ENCODE data around the gene SPRR2D.

SPRR2D gene

DNA sequence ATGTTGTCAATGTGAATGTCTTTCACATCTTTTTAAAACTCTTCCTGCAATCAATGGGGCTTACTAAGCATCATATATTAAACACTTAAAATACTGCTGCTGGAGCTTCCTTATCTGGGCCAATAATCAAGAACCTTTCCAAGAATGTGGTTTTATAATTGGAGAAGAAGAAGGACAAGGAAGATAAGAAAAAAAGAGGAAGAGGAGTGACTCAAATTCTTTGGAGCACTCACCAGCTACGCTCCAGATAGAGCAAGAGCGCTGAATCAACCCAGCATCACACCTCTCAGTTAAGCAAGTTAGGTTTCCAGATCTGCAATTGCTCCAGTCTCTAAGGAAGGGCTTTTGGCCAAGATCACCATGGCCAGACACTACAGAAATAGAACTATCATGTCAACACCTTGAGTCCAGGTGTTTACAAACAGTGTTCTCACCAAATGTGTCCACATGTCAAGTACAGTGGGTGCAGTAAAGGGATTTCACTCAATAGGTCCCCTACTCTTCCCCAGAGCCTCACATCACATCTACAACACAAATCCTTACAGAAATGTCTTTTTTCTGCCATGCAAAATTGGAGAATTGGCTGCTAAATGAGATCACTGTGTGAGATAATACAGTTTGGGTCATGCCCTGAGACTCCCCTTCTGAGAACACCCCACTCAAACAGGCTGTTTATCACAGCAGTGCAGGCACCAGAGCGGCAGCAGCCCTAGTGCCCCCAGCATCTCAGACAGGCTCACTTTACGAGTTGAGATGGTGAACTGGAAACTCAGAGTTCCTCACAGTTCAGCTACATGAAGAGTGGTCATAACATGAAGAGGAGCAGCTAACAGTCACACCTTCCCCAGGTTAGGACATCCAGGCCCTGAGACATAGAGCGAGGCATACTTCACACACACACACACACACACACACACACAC is 32.1 kb upstream of the SPRR2D start:
- Histone ChIP-seq H3K4me1 (ENCODE audit: insufficient read depth, low read length, poor library complexity, severe bottlenecking) (no peaks in the 10 kb centered on the region), H2AFZ (ENCODE audit: low read length) (no peak overlapping the region), H3K27me3 (ENCODE audit: insufficient read depth, low read length, poor library complexity, severe bottlenecking) (no peaks in the 10 kb centered on the region), H3F3A (ENCODE audit: low read depth) (no peaks in the 10 kb centered on the region), H3K79me2 (ENCODE audit: insufficient read depth, low read length) (no peaks in the 10 kb centered on the region), H3K4me2 (ENCODE audit: low read depth, low read length, poor library complexity, severe bottlenecking) (no peak overlapping the region), H3K9me2 (replicated peaks; ENCODE audit: low read depth, low read length) (no peaks in the 10 kb centered on the region), H4K20me1 (ENCODE audit: insufficient read depth, low read length, poor library complexity, severe bottlenecking) (no peaks in the 10 kb centered on the region), H3K9me3 (ENCODE audit: insufficient read depth, low read depth, low read length) (no peaks in the 10 kb centered on the region), H3K9ac (ENCODE audit: low read depth, low read length, poor library complexity, severe bottlenecking) (no peak overlapping the region), H3K36me3 (ENCODE audit: insufficient read depth, low read length) (no peaks in the 10 kb centered on the region), H3K4me3 (ENCODE audit: low read length, poor library complexity, severe bottlenecking) (no peak overlapping the region)
- TF ChIP-seq EZH2phosphoT487 (IDR thresholded peaks at IDR 0.05; ENCODE audit: borderline replicate concordance) = no peak
- TF ChIP-seq, protein P1, sequence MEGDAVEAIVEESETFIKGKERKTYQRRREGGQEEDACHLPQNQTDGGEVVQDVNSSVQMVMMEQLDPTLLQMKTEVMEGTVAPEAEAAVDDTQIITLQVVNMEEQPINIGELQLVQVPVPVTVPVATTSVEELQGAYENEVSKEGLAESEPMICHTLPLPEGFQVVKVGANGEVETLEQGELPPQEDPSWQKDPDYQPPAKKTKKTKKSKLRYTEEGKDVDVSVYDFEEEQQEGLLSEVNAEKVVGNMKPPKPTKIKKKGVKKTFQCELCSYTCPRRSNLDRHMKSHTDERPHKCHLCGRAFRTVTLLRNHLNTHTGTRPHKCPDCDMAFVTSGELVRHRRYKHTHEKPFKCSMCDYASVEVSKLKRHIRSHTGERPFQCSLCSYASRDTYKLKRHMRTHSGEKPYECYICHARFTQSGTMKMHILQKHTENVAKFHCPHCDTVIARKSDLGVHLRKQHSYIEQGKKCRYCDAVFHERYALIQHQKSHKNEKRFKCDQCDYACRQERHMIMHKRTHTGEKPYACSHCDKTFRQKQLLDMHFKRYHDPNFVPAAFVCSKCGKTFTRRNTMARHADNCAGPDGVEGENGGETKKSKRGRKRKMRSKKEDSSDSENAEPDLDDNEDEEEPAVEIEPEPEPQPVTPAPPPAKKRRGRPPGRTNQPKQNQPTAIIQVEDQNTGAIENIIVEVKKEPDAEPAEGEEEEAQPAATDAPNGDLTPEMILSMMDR (conservative IDR thresholded peaks at IDR 0.05; ENCODE audit: low read length) = no peak

DNA sequence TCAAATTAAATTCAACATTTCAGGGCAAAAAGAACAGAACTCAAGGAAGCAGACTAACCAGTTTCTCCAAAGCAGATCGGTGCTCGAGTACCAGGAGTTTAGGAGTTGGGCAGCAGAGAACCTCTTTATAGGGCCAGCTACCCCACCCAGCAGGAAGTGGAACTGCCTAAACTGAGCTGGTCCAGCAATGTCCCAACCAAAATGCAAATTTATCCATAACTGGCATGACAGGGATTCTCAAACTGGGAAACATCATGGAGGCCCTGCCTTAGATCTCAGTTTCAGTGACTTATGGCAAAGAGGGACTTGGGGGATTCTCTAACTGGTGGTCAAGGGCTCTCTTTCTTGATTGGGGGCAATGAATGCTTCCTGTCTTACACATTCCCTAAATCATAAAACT is 30.6 kb upstream of the SPRR2D start, which contains the start of gene SPRR2B:
Gene SPRR2B (minus strand): TSS at position 101 of the 400 bp plus-strand sequence. CDS start 772 bp downstream, outside the sequence.
- no peak within 1 kb of the TSS for H3K4me2 ChIP-seq (ENCODE audit: low read depth, low read length, poor library complexity, severe bottlenecking)
- no peaks in the 10 kb centered on the region for H3F3A ChIP-seq (ENCODE audit: low read depth)
- H3K9me2 ChIP-seq (replicated peaks; ENCODE audit: low read depth, low read length) = no peaks in the 10 kb centered on the region
- no peaks in the 10 kb centered on the region for H4K20me1 ChIP-seq (ENCODE audit: insufficient read depth, low read length, poor library complexity, severe bottlenecking)
- no peaks in the 10 kb centered on the region for H3K27me3 ChIP-seq (ENCODE audit: insufficient read depth, low read length, poor library complexity, severe bottlenecking)
- H3K9ac ChIP-seq (ENCODE audit: low read depth, low read length, poor library complexity, severe bottlenecking) = no peak within 1 kb of the TSS
- H3K4me1 ChIP-seq (ENCODE audit: insufficient read depth, low read length, poor library complexity, severe bottlenecking) = no peaks in the 10 kb centered on the region
- no peaks in the 10 kb centered on the region for H3K36me3 ChIP-seq (ENCODE audit: insufficient read depth, low read length)
- H3K4me3 ChIP-seq (ENCODE audit: low read length, poor library complexity, severe bottlenecking) = no peak within 1 kb of the TSS
- no peak within 1 kb of the TSS for H2AFZ ChIP-seq (ENCODE audit: low read length)
- H3K9me3 ChIP-seq (ENCODE audit: insufficient read depth, low read depth, low read length) = no peaks in the 10 kb centered on the region
- no peaks in the 10 kb centered on the region for H3K79me2 ChIP-seq (ENCODE audit: insufficient read depth, low read length)
- TF ChIP-seq, protein P1 (conservative IDR thresholded peaks at IDR 0.05; ENCODE audit: low read length) = no peak
- no peak for TF ChIP-seq EZH2phosphoT487 (IDR thresholded peaks at IDR 0.05; ENCODE audit: borderline replicate concordance)

DNA sequence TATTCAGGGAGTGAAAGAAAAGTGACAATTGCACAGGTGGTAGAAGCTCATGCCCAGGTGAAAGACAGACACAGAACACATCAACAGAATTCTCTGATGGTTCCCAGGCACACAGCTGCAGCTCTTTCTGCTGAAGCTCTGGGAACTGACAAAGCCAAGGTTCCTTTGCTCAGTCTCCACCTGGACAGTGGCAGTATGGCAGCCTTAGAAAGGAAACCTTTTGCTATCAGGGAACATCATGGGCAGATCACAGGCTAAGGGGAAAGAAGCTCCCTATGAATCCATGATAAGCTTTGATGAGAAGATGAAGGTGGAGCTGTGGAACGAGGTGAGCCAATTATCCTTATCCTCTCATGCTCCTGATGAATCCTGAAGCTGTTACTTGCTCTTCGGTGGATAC is 29.3 kb upstream of the SPRR2D start:
- Histone ChIP-seq H3K4me2 (ENCODE audit: low read depth, low read length, poor library complexity, severe bottlenecking) (no peak overlapping the region), H3K9me3 (ENCODE audit: insufficient read depth, low read depth, low read length) (no peaks in the 10 kb centered on the region), H4K20me1 (ENCODE audit: insufficient read depth, low read length, poor library complexity, severe bottlenecking) (no peaks in the 10 kb centered on the region), H3K9ac (ENCODE audit: low read depth, low read length, poor library complexity, severe bottlenecking) (no peak overlapping the region), H3K4me1 (ENCODE audit: insufficient read depth, low read length, poor library complexity, severe bottlenecking) (no peaks in the 10 kb centered on the region), H3K9me2 (replicated peaks; ENCODE audit: low read depth, low read length) (no peaks in the 10 kb centered on the region), H3K79me2 (ENCODE audit: insufficient read depth, low read length) (no peaks in the 10 kb centered on the region), H3K4me3 (ENCODE audit: low read length, poor library complexity, severe bottlenecking) (no peak overlapping the region), H3F3A (ENCODE audit: low read depth) (no peaks in the 10 kb centered on the region), H3K36me3 (ENCODE audit: insufficient read depth, low read length) (no peaks in the 10 kb centered on the region), H3K27me3 (ENCODE audit: insufficient read depth, low read length, poor library complexity, severe bottlenecking) (no peaks in the 10 kb centered on the region), H2AFZ (ENCODE audit: low read length) (no peak overlapping the region)
- no peak for TF ChIP-seq EZH2phosphoT487 (IDR thresholded peaks at IDR 0.05; ENCODE audit: borderline replicate concordance)
- TF ChIP-seq, protein P1 (conservative IDR thresholded peaks at IDR 0.05; ENCODE audit: low read length) = no peak

Data from Loucy (cell line).